ENCODE data around the gene ARVCF.

GRCh38 chr22:20001082-20001638 is 15.5 kb downstream of the ARVCF start:
- TF ChIP-seq CTCF (conservative IDR thresholded peaks at IDR 0.05; ENCODE audit: low read depth, low read length), result no peak
- no peak for TF ChIP-seq EZH2 (IDR thresholded peaks at IDR 0.05; ENCODE audit: borderline replicate concordance, low read depth, low read length, poor library complexity, severe bottlenecking)
